HG03095 (cell line): Measurements from ENCODE around the gene MAGEB3.
"Not testable (repeated sequence)": the region's sequence is repeated elsewhere in the genome, so short reads cannot be mapped to it uniquely, and the experiment has no call there.

Experiments
- ATAC-seq: cut with Tn5 transposase; IDR thresholded peaks from one replicate; pipeline ENCODE4 v1.9.1; 2021; ENCODE audit warnings: moderate library complexity; ENCODE audit not compliant: unreplicated experiment

The MAGEB3 gene

GRCh38 chrX:30230395-30230794 lies at the start of gene MAGEB3:
TSS of gene MAGEB3 (plus strand) at chrX:30230657. CDS start at chrX:30235925, 5,268 bp downstream.
- no peak for ATAC-seq

GRCh38 chrX:30181353-30181752 lies 49.1 kb upstream of the MAGEB3 start:
- ATAC-seq, result no peak

DNA sequence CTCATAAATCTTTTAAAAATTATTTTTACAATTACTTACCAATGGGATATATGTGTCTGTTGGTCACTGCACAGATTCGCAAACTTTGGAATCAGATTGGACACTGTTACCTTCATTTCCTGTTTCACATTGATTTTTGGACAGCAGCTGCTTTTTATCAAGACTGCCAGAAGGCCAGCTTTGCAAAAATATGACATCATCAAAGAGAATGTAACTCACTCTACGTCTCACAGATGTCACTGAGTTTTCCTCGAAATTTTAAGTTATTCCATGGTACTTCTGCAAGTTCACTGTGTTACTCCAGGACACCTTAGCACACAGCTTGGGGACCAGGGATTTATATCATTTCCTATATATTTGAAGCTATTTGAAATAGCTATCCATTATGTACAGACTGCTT lies 46.9 kb upstream of the MAGEB3 start:
- ATAC-seq, result no peak

DNA sequence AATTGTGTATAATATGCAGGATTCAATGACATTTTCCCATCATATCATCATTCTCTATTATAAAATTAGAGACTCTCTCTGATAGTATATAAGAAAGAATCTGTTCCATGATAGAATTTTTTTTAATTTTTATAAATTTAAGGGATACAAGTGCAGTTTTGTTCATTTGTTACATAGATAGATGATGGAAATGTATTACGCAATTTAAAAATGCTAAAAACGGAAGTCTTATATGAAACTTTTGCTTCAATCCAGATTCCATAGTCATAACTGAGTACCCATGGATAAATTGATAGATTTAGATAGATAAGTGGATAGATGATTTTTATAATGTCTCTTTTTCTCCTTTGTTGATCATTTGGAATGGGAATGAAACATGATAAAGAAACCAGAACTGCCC lies 40.0 kb upstream of the MAGEB3 start:
- no peak for ATAC-seq

DNA sequence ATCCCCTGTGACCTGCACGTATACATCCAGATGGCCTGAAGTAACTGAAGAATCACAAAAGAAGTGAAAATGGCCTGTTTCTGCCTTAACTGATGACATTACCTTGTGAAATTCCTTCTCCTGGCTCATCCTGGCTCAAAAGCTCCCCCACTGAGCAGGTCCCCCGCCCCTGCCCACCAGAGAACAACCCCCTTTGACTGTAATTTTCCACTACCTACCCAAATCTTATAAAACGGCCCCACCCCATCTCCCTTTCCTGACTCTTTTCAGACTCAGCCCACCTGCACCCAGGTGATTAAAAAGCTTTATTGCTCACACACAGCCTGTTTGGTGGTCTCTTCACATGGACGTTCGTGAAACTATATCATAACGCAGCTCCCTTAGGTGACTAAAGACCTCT lies 36.5 kb upstream of the MAGEB3 start:
- ATAC-seq, result not testable (repeated sequence)

- no peak for ATAC-seq
These were observed 34.1 kb upstream of the MAGEB3 start for GRCh38 chrX:30196322-30196721.

- ATAC-seq, result no peak
These were observed 18.3 kb upstream of the MAGEB3 start for GRCh38 chrX:30212172-30212571.

DNA sequence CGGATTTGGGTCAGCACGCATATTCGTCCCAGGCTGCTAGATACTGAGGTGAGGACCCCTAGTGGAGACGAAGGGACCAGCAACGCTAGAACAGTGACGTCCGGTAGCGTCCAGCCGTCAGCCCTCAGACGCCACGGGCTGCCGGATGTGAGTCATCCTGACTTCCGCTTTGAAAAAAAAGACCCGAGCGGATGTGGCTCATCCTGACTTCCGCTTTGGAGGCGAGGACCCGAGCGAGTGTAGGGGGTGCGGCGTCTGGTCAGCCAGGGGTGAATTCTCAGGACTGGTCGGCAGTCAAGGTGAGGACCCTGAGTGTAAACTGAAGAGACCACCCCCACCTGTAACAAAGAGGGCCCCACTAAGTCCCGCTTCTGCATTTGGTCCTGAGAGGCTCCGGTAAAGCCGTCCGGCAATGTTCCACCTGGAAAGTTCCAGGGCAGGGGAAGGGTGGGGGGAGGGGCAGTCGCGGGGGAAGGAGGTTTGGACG lies 15.1 kb upstream of the MAGEB3 start, which contains the start of gene MAGEB2:
Gene MAGEB2, plus strand, starts transcription at position 207 of the 487 bp plus-strand sequence. CDS start 3,018 bp downstream, outside the sequence.
- no peak for ATAC-seq

- no peak for ATAC-seq
These were observed 13.0 kb upstream of the MAGEB3 start for GRCh38 chrX:30217465-30217864.

DNA sequence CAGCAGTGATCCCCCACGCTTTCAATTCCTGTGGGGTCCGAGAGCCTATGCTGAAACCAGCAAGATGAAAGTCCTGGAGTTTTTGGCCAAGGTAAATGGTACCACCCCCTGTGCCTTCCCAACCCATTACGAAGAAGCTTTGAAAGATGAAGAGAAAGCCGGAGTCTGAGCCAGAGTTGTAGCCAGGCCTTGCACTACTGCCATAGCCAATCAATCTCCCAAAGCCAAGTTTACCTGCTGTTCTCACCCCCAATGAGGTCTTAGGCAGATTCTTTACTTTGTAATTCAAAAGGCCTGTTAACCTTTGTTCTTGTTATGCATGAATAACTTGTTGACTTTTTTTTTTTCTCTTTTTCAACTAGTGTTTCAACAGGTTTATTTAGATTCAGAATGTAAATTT lies 11.1 kb upstream of the MAGEB3 start:
- no peak for ATAC-seq

- no peak for ATAC-seq
These were observed 9.8 kb upstream of the MAGEB3 start for GRCh38 chrX:30220661-30221060.

DNA sequence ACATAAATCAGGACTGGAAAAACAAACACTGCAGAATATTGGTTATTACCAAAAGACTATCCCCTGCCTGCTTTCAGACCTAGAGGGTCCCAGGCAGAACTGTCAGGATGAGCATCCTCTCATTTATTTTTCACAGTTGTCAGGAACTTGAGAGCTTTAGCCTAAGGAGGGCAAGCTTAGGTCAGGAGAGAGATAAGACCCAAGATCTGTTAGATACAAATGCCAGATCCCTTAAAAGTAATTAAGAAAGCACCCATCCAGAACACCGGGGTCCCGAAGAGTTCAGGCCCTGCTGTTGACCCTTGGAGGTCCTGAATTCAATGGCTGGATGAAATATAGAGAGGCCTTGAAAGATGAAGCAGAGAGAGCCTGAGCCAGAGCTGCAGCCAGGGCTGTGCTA lies 5.9 kb upstream of the MAGEB3 start:
- no peak for ATAC-seq

- ATAC-seq, result no peak
These were observed 1.9 kb upstream of the MAGEB3 start for GRCh38 chrX:30228526-30228925.

- ATAC-seq, result no peak
These were observed 11.4 kb downstream of the MAGEB3 start, which contains the start of gene MAGEB4 for GRCh38 chrX:30241724-30242415. TSS of gene MAGEB4 (plus strand) at chrX:30242000. CDS start at chrX:30242136, 136 bp downstream.

DNA sequence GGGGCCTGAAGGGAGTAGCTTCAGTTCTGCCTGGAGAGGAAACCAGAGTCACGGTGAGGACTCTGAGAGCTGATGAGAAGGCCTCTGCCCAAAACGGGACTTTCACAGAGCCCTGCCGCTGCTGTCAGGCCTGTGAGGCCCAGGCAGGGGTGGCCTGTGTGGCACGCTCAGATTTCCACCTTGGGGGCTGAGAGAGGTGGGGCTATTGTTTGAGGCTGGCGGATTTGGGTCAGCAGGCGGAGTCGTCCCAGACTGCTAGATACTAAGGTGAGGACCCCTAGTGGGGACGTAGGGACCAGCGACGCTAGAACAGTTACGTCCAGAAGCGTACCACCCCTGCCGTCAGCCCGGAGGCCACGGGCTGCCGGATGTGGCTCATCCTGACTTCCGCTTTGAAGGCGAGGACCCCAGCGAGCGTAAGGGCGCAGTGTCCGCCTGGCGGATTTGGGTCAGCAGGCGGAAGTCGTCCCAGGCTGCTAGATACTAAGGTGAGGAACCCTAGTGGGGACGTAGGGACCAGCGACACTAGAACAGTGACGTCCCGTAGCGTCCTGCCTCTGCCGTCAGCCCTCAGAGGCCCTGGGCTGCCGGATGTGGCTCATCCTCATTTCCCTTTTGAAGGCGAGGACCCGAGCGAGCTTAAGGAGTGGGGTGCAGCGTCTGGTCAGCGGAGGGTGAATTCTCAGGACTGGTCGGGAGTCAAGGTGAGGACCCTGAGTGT lies 16.5 kb downstream of the MAGEB3 start, which contains the start of gene MAGEB1:
Gene MAGEB1, plus strand, starts transcription at position 378 of the 721 bp plus-strand sequence. CDS start 3,348 bp downstream, outside the sequence.
- no peak for ATAC-seq

DNA sequence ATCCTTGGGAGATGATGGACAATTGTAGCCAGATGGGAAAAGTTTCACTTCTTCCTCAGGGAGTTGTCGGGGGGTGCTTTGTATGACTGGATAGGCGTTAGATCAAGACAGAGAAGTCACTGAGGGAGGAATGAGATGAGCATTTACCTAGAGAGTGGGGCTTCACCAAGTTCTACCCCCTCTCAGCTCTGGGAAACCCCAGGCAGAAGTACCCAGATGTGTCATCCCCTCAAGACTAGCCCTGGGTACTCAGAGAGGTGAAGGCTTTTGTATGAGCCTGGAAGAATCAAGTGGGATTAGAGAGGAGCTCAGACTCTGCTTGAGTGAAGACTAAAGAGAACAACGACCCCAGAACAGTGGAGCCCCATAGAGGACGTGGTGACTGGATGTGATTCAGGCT lies 18.4 kb downstream of the MAGEB3 start:
- peak; percentile 56 for ATAC-seq

DNA sequence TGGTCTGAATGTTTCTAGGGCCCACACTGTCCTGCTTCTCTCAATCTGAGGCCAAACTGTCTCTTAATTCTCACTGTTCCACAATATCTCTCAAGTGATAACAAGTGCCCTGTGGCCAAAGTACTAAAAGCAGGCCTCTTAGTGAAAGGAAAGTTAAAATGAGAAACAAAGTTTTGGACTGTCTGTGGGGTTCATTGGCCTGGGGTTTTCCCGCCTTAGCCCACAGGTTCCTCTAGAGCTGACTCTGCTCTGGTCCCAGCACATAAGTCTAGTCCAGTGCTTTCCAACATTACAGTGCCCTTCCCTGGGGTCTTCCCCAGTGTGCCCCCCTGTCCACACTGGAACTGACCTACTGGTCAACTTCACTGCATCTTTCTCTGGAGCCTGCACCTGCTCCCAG lies 22.8 kb downstream of the MAGEB3 start:
- peak; percentile 53 for ATAC-seq

GRCh38 chrX:30259927-30260326 lies 29.5 kb downstream of the MAGEB3 start:
- no peak for ATAC-seq

- no peak for ATAC-seq
These were observed 30.6 kb downstream of the MAGEB3 start for GRCh38 chrX:30261012-30261411.

DNA sequence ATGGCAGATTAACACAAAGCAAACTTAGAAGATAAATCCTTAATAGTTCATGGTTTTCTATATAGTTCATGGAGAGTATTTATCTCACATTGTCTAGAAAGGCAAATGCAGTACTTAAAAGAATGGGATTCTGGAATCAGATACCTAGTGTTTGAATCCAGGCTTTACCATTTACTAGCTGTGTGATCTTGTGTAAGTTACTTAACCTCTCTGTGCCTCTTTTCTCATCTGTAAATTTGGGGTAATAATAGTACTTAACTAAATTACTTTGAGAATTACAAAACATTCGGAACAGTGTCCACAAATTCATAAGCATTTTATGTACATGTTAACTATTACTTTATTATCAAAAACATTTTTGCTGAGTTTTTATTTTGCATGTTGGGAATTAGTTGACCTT lies 32.3 kb downstream of the MAGEB3 start:
- no peak for ATAC-seq

GRCh38 chrX:30270639-30271038 lies 40.2 kb downstream of the MAGEB3 start:
- no peak for ATAC-seq

- no peak for ATAC-seq
These were observed 45.0 kb downstream of the MAGEB3 start for GRCh38 chrX:30275498-30275897.
